ENCODE results near the gene SPN. TPM values are rescaled to one million over a fixed set of nuclear protein-coding genes. Genes with fewer than 3 reads are reported as not detected.

The SPN gene
- total and polyA plus RNA-seq, 8 donors: 1.9 to 29.1 (median 2.5) TPM

DNA sequence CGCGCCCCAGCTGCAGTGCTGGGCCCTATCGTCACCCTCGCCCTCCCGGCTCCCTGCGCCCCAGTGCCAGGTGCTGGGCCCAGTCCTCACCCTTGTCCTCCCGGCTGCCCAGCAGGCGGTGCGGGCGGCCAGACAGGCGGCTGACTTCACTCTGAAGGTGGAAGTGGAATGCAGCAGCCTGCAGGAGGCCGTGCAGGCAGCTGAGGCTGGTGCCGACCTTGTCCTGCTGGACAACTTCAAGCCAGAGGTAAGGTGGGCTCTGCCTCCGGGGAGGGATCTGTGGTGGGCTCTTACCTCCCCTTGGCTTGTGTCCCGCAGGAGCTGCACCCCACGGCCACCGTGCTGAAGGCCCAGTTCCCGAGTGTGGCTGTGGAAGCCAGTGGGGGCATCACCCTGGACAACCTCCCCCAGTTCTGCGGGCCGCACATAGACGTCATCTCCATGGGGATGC, 33.9 kb downstream of the SPN start:
- Histone ChIP-seq H3K36me3 (no peaks in the 10 kb centered on the region), H3K4me1 (peaks cover 0 to 6% of the 10 kb centered on the region in 2 donors), H3K4me3 (no peak overlapping the region), H3K27ac (no peak overlapping the region), H3K27me3 (peaks cover 0 to 3% of the 10 kb centered on the region in 2 donors), H3K9me3 (no peaks in the 10 kb centered on the region)
- TF ChIP-seq, protein P1, sequence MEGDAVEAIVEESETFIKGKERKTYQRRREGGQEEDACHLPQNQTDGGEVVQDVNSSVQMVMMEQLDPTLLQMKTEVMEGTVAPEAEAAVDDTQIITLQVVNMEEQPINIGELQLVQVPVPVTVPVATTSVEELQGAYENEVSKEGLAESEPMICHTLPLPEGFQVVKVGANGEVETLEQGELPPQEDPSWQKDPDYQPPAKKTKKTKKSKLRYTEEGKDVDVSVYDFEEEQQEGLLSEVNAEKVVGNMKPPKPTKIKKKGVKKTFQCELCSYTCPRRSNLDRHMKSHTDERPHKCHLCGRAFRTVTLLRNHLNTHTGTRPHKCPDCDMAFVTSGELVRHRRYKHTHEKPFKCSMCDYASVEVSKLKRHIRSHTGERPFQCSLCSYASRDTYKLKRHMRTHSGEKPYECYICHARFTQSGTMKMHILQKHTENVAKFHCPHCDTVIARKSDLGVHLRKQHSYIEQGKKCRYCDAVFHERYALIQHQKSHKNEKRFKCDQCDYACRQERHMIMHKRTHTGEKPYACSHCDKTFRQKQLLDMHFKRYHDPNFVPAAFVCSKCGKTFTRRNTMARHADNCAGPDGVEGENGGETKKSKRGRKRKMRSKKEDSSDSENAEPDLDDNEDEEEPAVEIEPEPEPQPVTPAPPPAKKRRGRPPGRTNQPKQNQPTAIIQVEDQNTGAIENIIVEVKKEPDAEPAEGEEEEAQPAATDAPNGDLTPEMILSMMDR (IDR thresholded peaks at IDR 0.05): no peak
- DNase-seq (no peak), ATAC-seq (no peak)
- intact Hi-C loops (cut with DNase I): no loop called here

DNA sequence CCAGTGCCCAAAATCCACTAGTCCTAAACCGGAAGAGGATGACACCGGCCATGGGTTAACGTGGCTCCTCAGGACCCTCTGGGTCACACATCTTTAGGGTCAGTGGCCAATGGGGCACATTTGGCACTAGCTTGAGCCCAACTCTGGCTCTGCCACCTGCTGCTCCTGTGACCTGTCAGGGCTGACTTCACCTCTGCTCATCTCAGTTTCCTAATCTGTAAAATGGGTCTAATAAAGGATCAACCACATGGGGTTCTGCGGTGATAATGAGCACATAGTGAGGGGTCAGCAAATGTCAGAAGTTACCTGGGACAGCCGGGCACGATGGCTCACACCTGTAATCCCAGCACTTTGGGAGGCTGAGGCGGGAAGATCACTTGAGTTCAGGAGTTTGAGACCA, 34.3 kb downstream of the SPN start:
- Histone ChIP-seq H3K4me1 (peaks cover 0 to 4% of the 10 kb centered on the region in 2 donors), H3K27ac (no peak overlapping the region), H3K9me3 (no peaks in the 10 kb centered on the region), H3K27me3 (peaks cover 0 to 8% of the 10 kb centered on the region in 2 donors), H3K36me3 (no peaks in the 10 kb centered on the region), H3K4me3 (no peak overlapping the region)
- intact Hi-C loops (cut with DNase I): no loop called here
- DNase-seq (peak in 1 of 4 donors; percentile 1), ATAC-seq (no peak)
- TF ChIP-seq, protein P1 (IDR thresholded peaks at IDR 0.05): no peak

DNA sequence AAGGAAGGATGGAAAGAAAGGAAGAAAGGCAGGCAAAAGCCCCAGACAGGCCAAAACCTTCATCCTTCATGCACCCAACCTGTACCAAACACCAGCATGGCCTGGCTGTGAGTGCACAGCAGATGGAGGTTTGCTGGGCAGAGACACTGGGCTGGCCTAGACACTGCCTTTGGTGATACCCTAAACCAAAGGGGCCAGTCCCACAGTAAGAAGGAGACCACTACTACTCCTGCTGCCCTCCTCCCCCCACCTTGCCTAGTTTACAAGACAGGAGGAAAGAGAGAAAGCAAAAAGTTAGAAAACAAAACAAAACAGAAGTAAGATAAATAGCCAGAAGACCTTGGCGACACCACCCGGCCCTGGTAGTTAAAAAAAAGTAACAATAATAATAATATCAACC, 35.0 kb downstream of the SPN start:
- H3K27me3 ChIP-seq: peaks cover 0 to 10% of the 10 kb centered on the region in 2 donors
- intact Hi-C loops (cut with DNase I): no loop called here
- H3K4me3 ChIP-seq: no peak overlapping the region
- DNase-seq (no peak), ATAC-seq (no peak)
- H3K36me3 ChIP-seq: no peaks in the 10 kb centered on the region
- TF ChIP-seq, protein P1 (IDR thresholded peaks at IDR 0.05): no peak
- no peak overlapping the region for H3K27ac ChIP-seq
- H3K9me3 ChIP-seq: no peaks in the 10 kb centered on the region
- peaks cover 0 to 4% of the 10 kb centered on the region in 2 donors for H3K4me1 ChIP-seq

DNA sequence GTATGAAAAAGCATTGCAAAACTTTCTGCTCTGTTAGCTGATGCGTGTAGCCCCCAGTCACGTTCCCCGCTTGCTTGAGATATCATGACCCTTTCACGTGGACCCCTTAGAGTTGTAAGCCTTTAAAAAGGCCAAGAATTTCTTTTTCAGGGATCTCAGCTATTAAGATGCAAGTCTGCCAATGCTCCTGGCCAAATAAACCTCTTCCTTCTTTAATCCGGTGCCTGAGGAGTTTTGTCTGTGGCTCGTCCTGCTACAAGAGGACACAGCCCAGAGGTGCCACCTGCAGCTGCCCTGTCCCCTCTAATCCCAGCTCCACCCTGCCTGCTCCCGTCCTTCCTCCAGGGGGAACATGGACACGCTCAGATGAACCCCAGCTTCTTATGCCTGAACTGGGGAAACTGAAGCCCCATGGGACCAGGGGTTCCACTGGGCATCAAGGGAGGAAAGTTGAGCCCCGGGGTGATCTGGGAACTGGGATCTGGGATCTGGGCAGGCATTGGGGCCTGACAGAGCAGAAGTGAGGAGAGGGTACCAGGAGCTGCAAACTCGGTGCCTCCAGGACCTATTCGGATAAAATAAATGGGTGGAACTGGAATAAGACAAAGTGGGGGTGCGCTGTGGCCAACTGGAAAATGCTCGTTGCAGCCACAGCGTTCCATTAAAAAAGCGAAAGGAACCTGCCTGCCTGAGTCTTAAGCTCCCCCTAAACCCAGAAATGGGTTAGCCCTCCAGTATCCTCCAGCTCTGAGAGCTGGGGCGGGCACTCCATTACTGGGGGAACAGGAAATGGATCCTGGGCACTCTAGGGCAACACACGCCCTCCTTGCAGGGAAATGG, 35.7 kb downstream of the SPN start:
- no peaks in the 10 kb centered on the region for H3K9me3 ChIP-seq
- peaks cover 0 to 4% of the 10 kb centered on the region in 2 donors for H3K4me1 ChIP-seq
- peaks cover 0 to 10% of the 10 kb centered on the region in 2 donors for H3K27me3 ChIP-seq
- intact Hi-C loops (cut with DNase I): no loop called here
- TF ChIP-seq, protein P1 (IDR thresholded peaks at IDR 0.05): no peak
- no peak for DNase-seq
- H3K4me3 ChIP-seq: no peak overlapping the region
- ATAC-seq: no peak
- H3K36me3 ChIP-seq: no peaks in the 10 kb centered on the region
- no peak overlapping the region for H3K27ac ChIP-seq

Data from left lung (tissue), 10 donors.